Osteocyte (in vitro differentiated cells): ENCODE data around the gene CDH8. TPM values are rescaled to one million over a fixed set of nuclear protein-coding genes. Genes with fewer than 3 reads are reported as not detected.
"Not testable (repeated sequence)": the region's sequence is repeated elsewhere in the genome, so short reads cannot be mapped to it uniquely, and the experiment has no call there.

ENCODE experiments used
- DNase-seq: peaks from one replicate; pipeline ENCODE4 v3.0.0; 2021; ENCODE audit warnings: mixed read lengths; ENCODE audit not compliant: unreplicated experiment; ENCODE audit errors: extremely low spot score
- H3K27ac Mint-ChIP-seq: one replicate; pipeline ENCODE4 v1.8.0; 2021; ENCODE audit warnings: mild to moderate bottlenecking, mixed read lengths; ENCODE audit not compliant: unreplicated experiment
- H3K27me3 Mint-ChIP-seq: one replicate; pipeline ENCODE4 v1.8.0; 2021; ENCODE audit warnings: mixed read lengths; ENCODE audit not compliant: unreplicated experiment
- H3K36me3 Mint-ChIP-seq: one replicate; pipeline ENCODE4 v1.8.0; 2021; ENCODE audit warnings: mixed read lengths; ENCODE audit not compliant: unreplicated experiment
- H3K4me1 Mint-ChIP-seq: one replicate; pipeline ENCODE4 v1.8.0; 2021; ENCODE audit warnings: mixed read lengths; ENCODE audit not compliant: unreplicated experiment
- H3K4me3 Mint-ChIP-seq: one replicate; pipeline ENCODE4 v1.8.0; 2021; ENCODE audit warnings: mild to moderate bottlenecking, moderate library complexity, mixed read lengths; ENCODE audit not compliant: unreplicated experiment
- H3K9me3 Mint-ChIP-seq: one replicate; pipeline ENCODE4 v1.8.0; 2021; ENCODE audit warnings: mixed read lengths; ENCODE audit not compliant: unreplicated experiment
- CTCF ChIP-seq: fragments of 200-600 bp; sonication (generic); IDR thresholded peaks from 2 replicates; pipeline ENCODE4 v1.5.0; 2021; ENCODE audit warnings: antibody characterized with exemption, mild to moderate bottlenecking, moderate library complexity
- total RNA-seq: library from RNA; stranded (reverse); gene quantifications from 2 replicates; pipeline ENCODE4 v1.2.1, GENCODE V29; 2021

Gene CDH8
- total RNA-seq, 1 donor from 2014 or later = 7.7 TPM

GRCh38 chr16:61726701-61727100 is 309.5 kb downstream of the CDH8 start:
- H3K4me1 Mint-ChIP-seq = peaks cover 6% of the 10 kb centered on the region
- H3K36me3 Mint-ChIP-seq = no peaks in the 10 kb centered on the region
- DNase-seq = no peak
- H3K27ac Mint-ChIP-seq = no peak overlapping the region
- no peaks in the 10 kb centered on the region for H3K27me3 Mint-ChIP-seq
- TF ChIP-seq CTCF = no peak
- H3K9me3 Mint-ChIP-seq = no peaks in the 10 kb centered on the region
- no peak overlapping the region for H3K4me3 Mint-ChIP-seq

GRCh38 chr16:61726125-61726524 is 310.1 kb downstream of the CDH8 start:
- peaks cover 12% of the 10 kb centered on the region for H3K4me1 Mint-ChIP-seq
- no peak for DNase-seq
- H3K27ac Mint-ChIP-seq = no peak overlapping the region
- no peak overlapping the region for H3K4me3 Mint-ChIP-seq
- no peaks in the 10 kb centered on the region for H3K9me3 Mint-ChIP-seq
- no peaks in the 10 kb centered on the region for H3K27me3 Mint-ChIP-seq
- no peaks in the 10 kb centered on the region for H3K36me3 Mint-ChIP-seq
- no peak for TF ChIP-seq CTCF

- H3K4me1 Mint-ChIP-seq = peaks cover 20% of the 10 kb centered on the region
- DNase-seq = no peak
- no peak overlapping the region for H3K4me3 Mint-ChIP-seq
- no peak for TF ChIP-seq CTCF
- no peaks in the 10 kb centered on the region for H3K9me3 Mint-ChIP-seq
- no peaks in the 10 kb centered on the region for H3K27me3 Mint-ChIP-seq
- peak overlapping the region; percentile 40 for H3K27ac Mint-ChIP-seq
- no peaks in the 10 kb centered on the region for H3K36me3 Mint-ChIP-seq
Observed at GRCh38 chr16:61721544-61721943, 314.7 kb downstream of the CDH8 start.

- Mint-ChIP-seq H3K36me3 (no peaks in the 10 kb centered on the region), H3K4me3 (no peak overlapping the region), H3K27ac (no peak overlapping the region), H3K9me3 (no peaks in the 10 kb centered on the region), H3K27me3 (no peaks in the 10 kb centered on the region), H3K4me1 (peaks cover 4% of the 10 kb centered on the region)
- DNase-seq = no peak
- no peak for TF ChIP-seq CTCF
Observed at GRCh38 chr16:61715393-61715792, 320.8 kb downstream of the CDH8 start.

GRCh38 chr16:61713787-61714186 is 322.5 kb downstream of the CDH8 start:
- no peak for DNase-seq
- TF ChIP-seq CTCF = no peak
- H3K4me1 Mint-ChIP-seq = no peaks in the 10 kb centered on the region
- no peak overlapping the region for H3K27ac Mint-ChIP-seq
- no peaks in the 10 kb centered on the region for H3K36me3 Mint-ChIP-seq
- no peak overlapping the region for H3K4me3 Mint-ChIP-seq
- H3K9me3 Mint-ChIP-seq = no peaks in the 10 kb centered on the region
- H3K27me3 Mint-ChIP-seq = no peaks in the 10 kb centered on the region

- not testable (repeated sequence) for H3K4me1 Mint-ChIP-seq, H3K27ac Mint-ChIP-seq, H3K36me3 Mint-ChIP-seq, H3K9me3 Mint-ChIP-seq, DNase-seq, H3K27me3 Mint-ChIP-seq, H3K4me3 Mint-ChIP-seq
Observed at GRCh38 chr16:61699640-61700039, 336.6 kb downstream of the CDH8 start.
